ENCODE measurements around the gene BRIP1.

DNA sequence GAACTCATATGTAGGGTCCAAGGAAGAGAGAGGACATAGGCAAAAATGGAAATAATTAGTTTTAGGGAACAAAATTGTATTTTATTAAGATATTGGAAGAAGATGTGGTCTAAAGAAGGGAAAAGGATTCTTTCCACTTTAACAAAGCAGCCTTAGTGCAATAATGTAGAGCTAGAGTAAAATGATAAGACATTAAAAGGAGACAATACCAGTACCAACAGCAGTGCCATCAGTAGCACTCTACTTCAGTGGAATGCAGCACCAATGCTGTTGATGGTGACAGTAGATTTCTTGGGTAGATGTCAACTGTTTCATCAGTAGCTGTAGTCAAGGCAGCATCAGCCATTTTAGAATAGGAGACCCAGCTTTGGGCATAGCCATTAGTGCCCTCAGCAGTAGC, 124.3 kb downstream of the BRIP1 start:
- TF ChIP-seq POLR2AphosphoS5 (IDR thresholded peaks at IDR 0.05), result no peak
- no peak for TF ChIP-seq POLR2A (IDR thresholded peaks at IDR 0.05)
- TF ChIP-seq CTCF (IDR thresholded peaks at IDR 0.05), result no peak

All from prostate gland (tissue), 2 donors.